HG03565 (cell line): ENCODE data around the gene SET.

ENCODE experiments used
- ATAC-seq: cut with Tn5 transposase; IDR thresholded peaks from one replicate; pipeline ENCODE4 v1.9.1; 2021; ENCODE audit warnings: mild to moderate bottlenecking, moderate library complexity; ENCODE audit not compliant: unreplicated experiment

Gene SET

DNA sequence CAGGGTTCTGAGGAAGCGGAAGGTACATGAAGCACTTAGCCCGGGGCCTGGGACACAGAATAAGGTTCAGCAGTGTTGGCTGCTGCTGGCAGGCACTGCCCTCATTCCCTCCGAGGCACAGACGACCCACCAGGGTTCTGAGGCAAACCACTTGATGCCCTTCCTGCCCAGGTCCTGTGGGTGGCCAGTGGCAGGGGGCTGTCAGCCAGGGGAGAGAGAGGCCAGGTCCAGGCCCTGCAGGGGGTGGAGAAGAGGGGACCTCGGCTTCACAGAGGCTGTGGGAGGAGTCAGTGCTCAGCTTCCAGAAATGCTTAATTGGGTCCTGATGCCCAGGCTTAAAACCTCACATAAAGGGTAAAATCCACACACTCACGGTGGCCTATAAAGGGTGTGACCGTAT, 39.3 kb downstream of the SET start:
- no peak for ATAC-seq

DNA sequence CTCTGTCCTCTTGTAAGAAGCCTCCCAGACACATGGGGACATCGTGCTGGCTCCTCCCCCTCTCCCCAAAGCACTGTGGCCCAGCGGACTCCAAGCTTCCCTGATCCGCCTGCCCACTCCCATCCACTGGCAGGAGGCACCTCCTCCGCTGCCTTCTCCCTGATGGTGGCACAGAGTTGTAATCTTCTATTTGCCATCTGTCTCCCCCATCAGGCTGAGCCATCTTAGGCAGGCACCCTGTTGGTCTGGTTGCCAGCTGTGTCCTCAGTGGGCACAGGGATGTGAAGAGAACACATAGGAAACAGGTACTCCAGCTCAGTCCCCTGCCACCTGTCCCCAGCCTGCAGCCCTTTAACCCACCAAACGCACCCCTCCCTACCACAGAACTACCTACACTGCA, 40.3 kb downstream of the SET start:
- no peak for ATAC-seq

DNA sequence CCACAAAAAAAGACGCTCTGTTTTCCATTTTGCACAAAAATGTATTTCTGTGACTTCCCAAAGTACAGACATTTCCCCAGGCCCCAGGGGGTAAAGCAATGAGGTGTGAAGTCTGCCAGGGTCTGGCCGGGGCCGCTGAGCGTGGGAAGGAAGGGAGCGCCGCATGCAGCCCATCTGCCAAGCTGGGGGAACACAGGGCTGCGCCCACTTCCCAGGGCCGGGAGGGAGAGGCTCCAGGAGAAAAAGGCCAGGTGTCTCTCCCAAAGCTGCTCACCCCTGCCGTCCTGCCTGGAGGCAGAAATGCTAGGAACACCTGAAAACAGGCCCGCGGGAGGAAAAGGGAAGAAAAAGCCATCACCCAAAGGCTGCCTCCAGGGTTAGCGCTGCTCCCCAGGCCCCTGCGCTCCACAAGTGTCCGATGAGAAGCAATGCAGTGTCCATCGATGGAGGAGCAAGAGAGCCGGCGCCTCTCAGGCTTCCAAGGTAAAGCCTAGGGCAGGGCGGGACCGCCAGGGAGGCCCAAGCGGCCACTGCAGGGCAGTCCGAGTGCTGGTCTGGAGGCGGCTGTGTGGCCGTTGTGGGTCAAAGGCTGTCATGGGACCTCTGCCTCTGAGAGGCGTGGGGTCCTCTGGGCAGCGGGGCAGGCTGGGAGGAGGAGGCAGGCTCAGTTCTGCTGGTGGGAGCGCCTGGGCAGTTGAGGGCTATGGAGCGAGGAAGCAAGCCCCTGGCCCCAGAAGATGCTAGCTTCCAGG, 40.9 kb downstream of the SET start:
- no peak for ATAC-seq

DNA sequence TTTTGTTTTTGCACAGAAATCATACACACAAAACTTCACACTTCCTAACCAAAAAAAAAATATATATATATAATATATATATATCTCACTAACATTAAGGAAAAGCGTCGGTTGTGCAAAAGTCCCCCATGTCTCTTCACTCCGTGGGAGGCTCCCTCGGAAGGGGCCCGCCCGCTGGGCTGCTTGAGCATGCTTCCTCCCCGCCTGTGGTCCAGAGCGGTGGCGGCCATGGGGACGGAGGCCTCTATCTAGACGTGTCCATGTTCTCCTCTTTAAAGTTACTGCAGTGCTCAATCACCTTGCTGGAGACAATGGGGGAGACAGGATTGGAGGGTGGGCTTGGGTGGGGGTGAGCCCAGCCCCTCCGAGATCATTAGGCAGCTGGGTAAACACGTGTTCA, 42.1 kb downstream of the SET start:
- no peak for ATAC-seq

DNA sequence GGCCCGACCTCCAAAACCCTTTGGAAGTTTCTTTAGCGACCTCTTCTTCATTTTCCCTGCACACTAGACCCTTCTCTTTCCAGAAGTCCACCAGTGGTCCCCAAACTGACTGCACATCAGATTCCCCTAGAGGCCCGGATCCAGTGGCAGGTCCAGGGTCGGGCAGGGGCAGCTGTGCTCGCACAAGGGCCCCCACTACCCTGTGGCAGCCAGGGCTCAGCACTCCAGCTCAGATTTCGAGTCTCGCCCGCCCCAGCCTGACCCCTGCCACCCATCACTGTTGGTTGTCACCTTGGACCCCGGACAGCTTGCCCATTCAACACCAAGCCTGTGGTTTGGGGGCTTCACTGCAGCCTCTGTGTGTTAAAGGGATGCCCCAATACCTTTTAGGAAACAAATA, 42.7 kb downstream of the SET start:
- no peak for ATAC-seq

DNA sequence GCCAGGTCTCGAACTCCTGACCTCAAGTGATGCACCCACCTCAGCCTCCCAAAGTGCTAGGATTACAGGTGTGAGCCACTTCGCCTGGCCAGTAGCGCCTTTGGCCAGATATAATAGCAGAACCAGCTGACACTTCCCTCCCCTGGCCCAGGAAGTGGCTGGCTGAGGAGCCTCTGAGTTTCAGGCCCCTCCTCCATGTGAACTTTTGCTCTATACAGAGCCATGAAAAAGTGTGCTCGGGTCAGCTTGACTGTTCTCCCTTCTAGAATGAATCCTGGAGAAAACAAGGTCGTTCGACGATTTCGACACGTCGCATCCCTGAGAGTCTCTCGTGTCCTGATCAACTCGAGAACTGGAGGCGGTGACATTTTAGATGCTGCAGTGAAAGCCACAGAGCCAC, 43.6 kb downstream of the SET start:
- ATAC-seq: no peak

DNA sequence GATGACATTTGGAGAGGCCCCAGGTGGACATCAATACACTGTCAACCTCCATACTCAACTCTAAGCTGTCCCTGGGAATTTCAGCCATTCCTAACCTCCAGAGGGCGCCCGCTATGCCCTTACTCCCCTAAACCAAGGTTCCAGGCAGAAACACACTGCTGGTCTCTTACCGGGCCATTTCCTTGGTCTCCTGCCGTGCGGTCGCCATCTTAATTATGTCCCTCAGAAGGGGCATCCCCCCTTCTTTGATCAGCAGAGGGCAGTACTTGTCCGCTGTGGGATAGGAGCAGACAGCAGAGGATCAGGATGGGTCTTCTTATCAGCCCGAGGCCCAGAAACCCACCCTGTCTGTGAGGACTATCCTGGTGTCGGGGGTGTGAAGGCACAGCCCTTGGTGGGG, 44.2 kb downstream of the SET start:
- no peak for ATAC-seq

DNA sequence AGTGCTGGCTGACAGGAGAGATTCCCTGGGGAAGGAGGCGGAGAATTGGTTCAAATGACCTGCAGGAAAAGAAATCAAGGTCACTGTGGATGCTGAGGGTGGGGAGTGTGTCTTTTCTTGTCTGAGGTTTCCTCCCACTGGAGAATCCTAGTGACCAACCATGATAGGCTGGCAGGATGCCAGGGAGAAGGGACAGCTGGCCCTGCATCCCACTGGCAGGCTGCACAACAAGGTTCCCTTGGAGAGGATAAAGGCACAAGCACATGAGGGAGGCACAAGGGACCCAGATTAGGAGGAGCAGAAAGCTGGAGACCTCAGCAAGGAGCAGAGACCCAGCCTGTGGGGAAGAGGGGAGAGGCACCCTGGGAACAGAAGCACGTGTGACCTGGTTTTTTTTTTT, 46.4 kb downstream of the SET start:
- no peak for ATAC-seq

DNA sequence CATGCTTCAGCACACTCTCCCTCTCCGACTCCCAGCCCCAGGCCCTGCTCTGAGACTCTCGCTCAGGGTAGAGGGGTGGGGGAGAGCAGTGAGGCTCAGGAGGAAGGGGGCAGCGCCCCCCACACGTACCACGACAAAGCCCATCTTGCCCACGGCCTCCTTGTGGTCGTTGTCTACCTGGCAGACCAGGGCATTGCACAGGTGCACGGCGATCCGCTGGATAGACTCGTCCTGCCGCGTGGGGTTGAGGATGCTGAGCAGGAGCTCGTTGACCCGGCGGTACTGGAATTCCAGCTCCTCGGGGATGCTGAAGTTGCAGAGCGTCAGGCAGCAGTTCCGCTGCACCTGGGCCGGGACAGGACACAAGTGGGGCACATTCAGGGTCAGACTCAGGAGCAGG, 53.4 kb downstream of the SET start:
- ATAC-seq: no peak

DNA sequence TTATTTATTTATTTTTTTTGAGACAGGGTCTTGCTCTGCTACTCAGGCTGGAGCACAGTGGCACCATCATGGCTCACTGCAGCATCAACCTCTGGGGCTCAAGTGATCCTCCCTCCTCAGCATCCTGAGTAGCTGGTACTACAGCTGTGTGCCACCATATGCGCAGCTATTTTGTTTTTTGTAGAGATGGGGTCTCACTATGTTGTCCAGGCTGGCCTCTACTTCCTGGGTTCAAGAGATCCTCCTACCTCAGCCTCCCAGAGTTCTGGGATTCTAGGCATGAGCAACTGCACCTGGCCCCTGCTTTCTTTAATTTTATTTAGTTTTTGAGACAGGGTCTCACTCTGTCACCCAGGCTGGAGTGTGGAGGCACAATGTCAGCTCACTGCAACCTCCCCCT, 54.4 kb downstream of the SET start:
- no peak for ATAC-seq
